NCI-H128 (cell line): ENCODE data around the gene SFMBT2.
"Not testable (repeated sequence)": the region's sequence is repeated elsewhere in the genome, so short reads cannot be mapped to it uniquely, and the experiment has no call there.

Experiments
- DNase-seq: peaks from one replicate; lab custom pipeline; 2025; ENCODE audit not compliant: unreplicated experiment; lab: John Stamatoyannopoulos, UW

SFMBT2 gene

GRCh38 chr10:7329219-7329618 lies 81.6 kb downstream of the SFMBT2 start:
- DNase-seq, result no peak

DNA sequence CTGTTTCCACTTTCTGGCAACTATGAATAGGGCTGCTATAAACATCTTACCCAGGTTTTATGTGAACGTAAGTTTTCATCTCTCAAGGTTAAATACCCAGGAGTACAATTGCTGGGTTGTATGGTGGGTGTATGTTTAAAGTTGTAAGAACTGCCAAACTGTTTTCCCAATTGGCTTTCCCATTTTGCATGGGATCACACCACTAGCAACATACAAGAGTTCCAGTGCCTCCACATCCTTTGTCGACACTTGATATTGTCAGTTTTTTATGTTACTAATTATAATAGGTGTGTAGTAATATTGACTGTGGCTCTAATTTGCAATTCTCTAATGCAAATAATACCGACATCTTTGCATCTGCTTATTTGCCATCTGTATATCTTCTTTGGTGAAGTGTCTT lies 82.9 kb downstream of the SFMBT2 start:
- no peak for DNase-seq

GRCh38 chr10:7322623-7323022 lies 88.2 kb downstream of the SFMBT2 start:
- DNase-seq, result no peak

GRCh38 chr10:7320072-7320471 lies 90.8 kb downstream of the SFMBT2 start:
- no peak for DNase-seq

- DNase-seq, result no peak
Measured at GRCh38 chr10:7319632-7320031, 91.2 kb downstream of the SFMBT2 start.

DNA sequence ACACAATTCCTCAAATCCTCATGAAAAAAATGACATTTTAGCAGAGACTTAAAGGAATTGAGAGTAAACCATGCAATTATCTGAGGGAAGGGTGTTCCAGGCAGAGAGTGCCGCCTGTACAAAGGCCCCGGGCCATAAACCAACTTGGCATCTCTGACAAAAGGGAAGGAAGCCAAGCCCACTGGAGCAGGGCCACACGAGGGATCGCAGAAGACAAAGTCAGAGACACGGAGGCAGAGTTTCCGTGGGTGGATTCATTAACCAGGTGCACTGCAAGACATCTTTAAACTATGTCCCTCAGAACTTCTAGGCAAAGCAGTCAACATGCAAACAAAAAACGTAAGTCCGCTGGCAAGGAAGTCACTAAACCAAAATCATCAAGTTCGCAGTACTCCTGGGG lies 92.0 kb downstream of the SFMBT2 start:
- DNase-seq, result no peak

GRCh38 chr10:7317786-7318446 lies 92.9 kb downstream of the SFMBT2 start:
- no peak for DNase-seq

GRCh38 chr10:7316839-7317238 lies 94.0 kb downstream of the SFMBT2 start:
- DNase-seq, result no peak

DNA sequence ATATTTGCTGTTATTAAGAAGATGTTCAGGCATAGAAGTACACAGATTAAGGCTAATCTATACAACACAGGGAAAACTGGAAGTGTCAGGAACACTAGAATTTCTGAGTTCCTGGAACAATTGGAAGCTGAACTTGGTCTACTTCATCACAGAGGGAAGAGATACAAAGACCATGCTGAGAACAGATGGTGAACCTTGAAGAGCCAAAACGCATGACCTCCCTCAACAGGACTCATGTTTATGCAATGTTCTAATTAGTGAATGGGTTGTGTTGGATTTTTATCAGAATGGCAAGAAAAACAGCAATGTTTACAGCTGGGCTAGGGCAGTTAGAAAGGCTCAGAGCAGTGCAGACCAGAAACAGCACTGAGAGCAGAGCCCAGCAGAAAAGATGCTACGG lies 94.9 kb downstream of the SFMBT2 start:
- no peak for DNase-seq

- no peak for DNase-seq
Measured at GRCh38 chr10:7314170-7314569, 96.7 kb downstream of the SFMBT2 start.

- DNase-seq, result no peak
Measured at GRCh38 chr10:7312488-7312857, 98.4 kb downstream of the SFMBT2 start.

- DNase-seq, result not testable (repeated sequence)
Measured at GRCh38 chr10:7311850-7312487, 98.9 kb downstream of the SFMBT2 start.

DNA sequence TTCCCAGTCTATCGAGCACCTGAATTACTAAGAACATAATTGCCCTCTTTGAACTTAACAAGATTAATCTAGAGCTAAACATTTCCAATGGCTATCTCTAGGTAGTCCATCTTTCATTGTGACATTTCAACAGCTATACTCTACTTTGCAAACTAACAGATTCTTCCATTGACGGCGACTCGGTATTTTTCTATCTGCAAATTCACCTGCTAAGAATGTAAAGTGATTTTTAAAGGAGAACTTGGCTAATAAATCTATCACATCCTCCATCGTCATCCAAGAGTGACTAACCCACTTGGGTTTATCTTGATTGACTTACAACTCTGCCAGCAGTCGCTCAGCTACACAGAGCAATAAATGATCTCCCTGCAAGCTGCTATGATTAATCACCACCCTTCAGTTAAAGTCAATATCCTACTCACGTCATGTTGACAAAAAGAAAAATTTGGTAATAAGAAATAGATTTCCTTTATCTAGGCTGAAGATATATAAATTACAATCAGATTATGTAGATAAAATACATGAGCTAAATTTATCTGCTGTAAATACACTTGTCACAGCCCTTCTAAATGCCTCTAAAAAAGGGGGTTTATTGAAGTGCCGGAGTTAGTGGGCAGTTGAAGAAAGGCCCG lies 99.5 kb downstream of the SFMBT2 start:
- no peak for DNase-seq

DNA sequence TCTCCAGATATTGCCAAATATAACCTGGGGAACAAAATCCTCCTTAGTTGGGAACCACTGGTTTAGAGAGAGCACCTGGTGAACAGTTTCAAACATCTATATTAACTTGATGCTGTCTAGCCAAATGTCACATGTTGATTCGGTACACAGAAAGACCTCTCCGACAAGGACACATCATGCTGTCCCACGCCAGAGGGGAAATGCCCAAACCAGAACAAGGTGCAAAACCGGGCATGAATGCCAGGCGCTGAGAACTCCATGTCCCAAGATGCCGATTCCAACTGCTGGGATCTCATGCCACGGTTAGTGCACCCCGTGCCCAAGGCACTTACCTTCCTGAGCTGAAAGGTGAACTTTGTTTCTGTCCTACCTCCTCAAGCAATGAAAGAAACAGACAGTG lies 100.8 kb downstream of the SFMBT2 start:
- DNase-seq, result no peak

DNA sequence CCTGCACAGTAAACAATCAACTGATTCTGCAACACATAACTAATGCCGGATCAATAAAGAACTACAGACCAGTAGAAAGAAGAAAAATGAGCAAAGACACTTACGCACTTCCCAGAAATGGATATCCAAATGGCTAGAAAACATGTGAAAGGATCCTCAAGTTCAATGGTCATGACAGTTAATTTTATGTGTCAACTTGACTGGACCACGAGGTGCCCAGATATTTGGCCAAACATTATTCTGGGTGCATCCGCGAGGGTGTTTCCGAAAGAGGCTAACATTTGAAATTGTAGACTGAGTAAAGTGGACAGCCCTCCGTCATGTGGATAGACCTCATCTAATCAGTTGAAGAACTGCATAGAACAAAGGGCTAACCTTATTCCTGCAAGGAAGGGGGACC lies 102.0 kb downstream of the SFMBT2 start:
- no peak for DNase-seq

GRCh38 chr10:7306616-7307015 lies 104.2 kb downstream of the SFMBT2 start:
- DNase-seq, result no peak

DNA sequence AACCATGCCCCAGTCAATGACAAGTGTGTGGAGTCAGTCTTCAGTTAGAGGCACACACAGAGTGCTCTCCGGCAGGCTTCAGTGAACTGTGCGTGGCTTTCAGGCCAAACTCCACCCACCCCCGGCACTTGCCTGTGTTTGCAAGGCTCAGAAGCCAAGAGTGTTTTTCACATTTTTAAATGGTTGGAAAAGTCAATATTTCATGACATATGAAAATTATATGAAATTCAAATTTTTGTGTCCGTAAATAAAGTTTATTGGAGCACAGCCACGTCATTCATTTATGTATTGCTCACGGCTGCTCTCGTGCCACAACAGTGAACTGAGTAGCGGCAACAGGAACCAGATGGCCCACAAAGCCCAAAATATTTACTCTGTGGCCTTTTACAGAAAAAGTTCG lies 104.7 kb downstream of the SFMBT2 start:
- DNase-seq, result no peak

- DNase-seq, result no peak
Measured at GRCh38 chr10:7305053-7305452, 105.8 kb downstream of the SFMBT2 start.

DNA sequence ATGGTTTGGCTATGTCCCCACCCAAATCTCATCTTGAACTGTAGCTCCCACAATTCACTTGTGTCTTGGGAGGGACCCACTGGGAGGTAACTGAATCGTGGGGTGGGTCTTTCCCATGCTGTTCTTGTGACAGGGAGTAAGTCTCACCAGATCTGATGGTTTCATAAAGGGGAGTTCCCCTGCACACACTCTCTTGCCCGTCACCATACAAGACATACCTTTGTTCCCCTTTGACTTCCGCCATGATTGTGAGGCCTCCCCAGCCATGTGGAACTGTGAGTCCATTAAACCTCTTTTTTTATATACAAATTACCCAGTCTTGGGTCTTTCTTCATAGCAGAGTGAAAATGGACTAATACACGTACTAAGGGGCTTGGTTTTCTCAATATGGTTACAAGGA lies 106.7 kb downstream of the SFMBT2 start:
- DNase-seq, result no peak

DNA sequence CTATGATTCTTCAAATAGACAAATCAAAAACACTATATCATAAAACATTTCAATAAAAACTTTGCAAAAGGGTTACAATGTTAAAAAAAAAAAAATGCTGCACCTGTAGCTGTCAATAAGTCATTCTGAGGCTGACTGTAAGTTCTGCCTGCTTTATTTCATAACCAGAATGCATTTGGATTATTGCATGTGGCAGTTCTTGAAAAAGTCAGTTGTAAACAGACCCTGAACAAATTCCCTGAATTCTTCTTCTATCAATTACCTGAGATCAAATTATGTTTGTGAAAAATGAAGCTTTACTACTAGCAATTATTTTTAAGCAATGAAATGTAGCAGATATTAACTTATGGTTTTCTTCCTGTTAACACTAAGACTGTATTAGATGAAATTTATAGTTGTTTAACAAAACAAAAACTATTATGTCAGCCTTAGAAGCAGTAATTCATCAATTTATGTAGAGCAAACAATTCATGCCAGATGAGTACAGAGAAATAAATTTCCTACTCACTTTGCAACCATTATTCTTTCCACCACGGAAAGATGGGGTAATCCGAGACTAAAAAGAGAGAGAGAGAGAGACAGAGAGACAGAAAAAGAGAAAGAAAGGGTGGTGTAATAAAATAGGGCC lies 107.8 kb downstream of the SFMBT2 start:
- DNase-seq, result no peak

DNA sequence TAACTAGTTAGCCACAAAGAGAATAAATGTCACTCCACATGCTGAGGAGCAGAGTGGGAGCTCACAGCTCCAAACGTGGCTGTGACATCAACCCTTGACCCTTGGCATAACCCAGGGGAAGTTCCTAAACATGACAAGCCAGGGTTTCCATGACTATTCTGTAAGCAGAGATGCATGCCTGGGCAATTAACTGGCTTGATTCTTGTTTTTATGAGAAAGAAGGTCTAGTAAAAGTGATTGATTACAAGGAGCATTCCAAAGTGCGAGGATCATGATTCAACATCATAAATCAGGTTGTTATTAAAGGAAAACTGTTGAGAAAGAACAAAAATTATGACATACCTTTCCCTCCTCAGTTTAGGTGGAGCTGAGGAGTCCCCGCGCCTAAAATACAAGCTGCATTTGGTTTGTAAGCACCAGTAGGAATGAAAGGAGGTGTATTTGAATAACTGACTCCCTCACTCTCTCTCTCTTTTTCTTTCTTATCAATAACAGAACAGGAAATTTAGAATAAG lies 108.4 kb downstream of the SFMBT2 start:
- no peak for DNase-seq
